HepG2 (cell line): ENCODE measurements around the gene SYNE1. TPM values are rescaled to one million over a fixed set of nuclear protein-coding genes. Genes with fewer than 3 reads are reported as not detected.

Experiments used
- ATAC-seq: fragments of 200-7000 bp; cut with Tn5 transposase; 3 replicates; pipeline ENCODE4 v1.9.1; 2020; ENCODE audit warnings: mild to moderate bottlenecking, moderate library complexity
- BruUV-seq: library from RNA; stranded (reverse); fragments of 400-500 nt; replicated peaks from 2 replicates; lab custom pipeline; 2021; lab: Mats Ljungman, UMichigan
- CTCF ChIA-PET: fragments of 300-600 bp; formaldehyde crosslinking; extraction: SDS; loops from one replicate; lab custom pipeline; 2021; ENCODE audit warnings: low total read pairs, inconsistent platforms, low intra/inter-chr PET ratio; lab: Yijun Ruan, JAX
- POLR2A ChIA-PET: fragments of 350-600 bp; sonication (Branson Sonifier 250); formaldehyde crosslinking; loops from one replicate; lab custom pipeline; 2020; ENCODE audit warnings: antibody characterized with exemption, inconsistent platforms; lab: Yijun Ruan, JAX
- DNase-seq: peaks from one replicate; pipeline ENCODE4 v3.0.0-alpha.2; 2015; ENCODE audit warnings: low spot score
- FAIRE-seq: peaks from 3 replicates; lab custom pipeline; 2011; peaks lifted over from hg19 to GRCh38; lab: Jason Lieb, UNC
- H2AFZ ChIP-seq: one replicate; pipeline ENCODE4 v1.6.1; 2011; ENCODE audit warnings: low read length, inconsistent platforms
- H3K27ac ChIP-seq: fragments of 300-600 bp; 3 replicates; pipeline ENCODE4 v1.8.0; 2011; ENCODE audit warnings: mixed run types, mild to moderate bottlenecking, mixed read lengths, low read length, inconsistent platforms; ENCODE audit not compliant: insufficient read depth; ENCODE audit errors: extremely low read length
- H3K27me3 ChIP-seq, 2 experiments: fragments of 200-600 bp in 1 of 2; 2 replicates in 1 of 2; 3 replicates in 1 of 2; pipeline versions ENCODE4 v1.6.0 to v1.8.0; 2011; ENCODE audit warnings: low read length in 2 of 2, mild to moderate bottlenecking in 2 of 2, moderate library complexity in 2 of 2, inconsistent platforms in 1 of 2; ENCODE audit not compliant: insufficient read depth in 2 of 2, control insufficient read depth in 1 of 2
- H3K36me3 ChIP-seq, 2 experiments: fragments of 200-600 bp in 1 of 2; replicated peaks in 1 of 2; 2 replicates in 1 of 2; 3 replicates in 1 of 2; pipeline versions ENCODE4 v1.5.1 to v1.8.0; 2011; ENCODE audit warnings: low read length in 2 of 2, inconsistent platforms in 1 of 2; ENCODE audit not compliant: insufficient read depth in 2 of 2, control insufficient read depth in 1 of 2
- H3K4me1 ChIP-seq: 2 replicates; pipeline ENCODE4 v1.5.1; 2012; ENCODE audit warnings: low read length, inconsistent platforms; ENCODE audit not compliant: insufficient read depth
- H3K4me2 ChIP-seq: 2 replicates; pipeline ENCODE4 v1.6.0; 2011; ENCODE audit warnings: low read depth, low read length, inconsistent platforms
- H3K4me3 ChIP-seq, 3 experiments: fragments of 200-600 bp in 1 of 3; sonication (generic), shearing (Covaris generic) in 1 of 3; replicated peaks in 1 of 3; 2 replicates each; pipeline ENCODE4 v1.5.1; 2011 to 2016; ENCODE audit warnings: low read length in 3 of 3, inconsistent platforms in 2 of 3, low read depth in 2 of 3, mild to moderate bottlenecking in 2 of 3, control low read depth in 1 of 3, mixed read lengths in 1 of 3; ENCODE audit not compliant: insufficient read depth in 1 of 3
- H3K79me2 ChIP-seq: one replicate; pipeline ENCODE4 v1.6.1; 2011; ENCODE audit warnings: low read length, inconsistent platforms; ENCODE audit not compliant: insufficient read depth
- H3K9ac ChIP-seq: 2 replicates; pipeline ENCODE4 v1.6.0; 2011; ENCODE audit warnings: mild to moderate bottlenecking, low read depth, low read length, inconsistent platforms; ENCODE audit not compliant: insufficient read depth
- H3K9me3 ChIP-seq: 2 replicates; pipeline ENCODE4 v1.5.1; 2012; ENCODE audit warnings: mild to moderate bottlenecking, low read length
- H4K20me1 ChIP-seq: 2 replicates; pipeline ENCODE4 v1.6.0; 2011; ENCODE audit warnings: inconsistent platforms, mild to moderate bottlenecking, low read length, moderate library complexity; ENCODE audit not compliant: insufficient read depth
- ATF7 ChIP-seq, 2 experiments: fragments of 450-650 bp in 1 of 2; sonication (generic) in 1 of 2; formaldehyde crosslinking in 1 of 2; IDR thresholded peaks; 2 replicates each; pipeline versions ENCODE4 v1.4.0 to v1.6.1; 2016 to 2020; ENCODE audit warnings: antibody characterized with exemption in 1 of 2, mild to moderate bottlenecking in 1 of 2, missing genetic modification reagents in 1 of 2
- CCDC6 ChIP-seq: sonication (generic); formaldehyde crosslinking; IDR thresholded peaks from 2 replicates; pipeline ENCODE4 v1.8.1; 2022; ENCODE audit warnings: mild to moderate bottlenecking, missing genetic modification reagents, moderate library complexity
- HNF4A ChIP-seq: sonication (generic); formaldehyde crosslinking; IDR thresholded peaks from 2 replicates; pipeline ENCODE4 v1.4.0; 2020; ENCODE audit warnings: missing genetic modification reagents
- KAT2B ChIP-seq: fragments of 150-350 bp; IDR thresholded peaks from 2 replicates; pipeline ENCODE4 v1.6.1; 2014; ENCODE audit warnings: low read depth, low read length, borderline replicate concordance
- KLF13 ChIP-seq: sonication (generic); formaldehyde crosslinking; IDR thresholded peaks from 2 replicates; pipeline ENCODE4 v1.4.0; 2020; ENCODE audit warnings: mild to moderate bottlenecking, missing genetic modification reagents
- NR2F2 ChIP-seq: IDR thresholded peaks from 2 replicates; pipeline ENCODE4 v1.6.1; 2012; ENCODE audit warnings: low read depth, inconsistent platforms, borderline replicate concordance
- RBM39 ChIP-seq: fragments of 200-400 bp; formaldehyde crosslinking; IDR thresholded peaks from one replicate; pipeline ENCODE4 v1.6.1; 2018; ENCODE audit warnings: antibody characterized with exemption, mild to moderate bottlenecking, low read depth, low read length; ENCODE audit not compliant: poor library complexity, severe bottlenecking
- REXO4 ChIP-seq: sonication (generic); formaldehyde crosslinking; IDR thresholded peaks from 2 replicates; pipeline ENCODE4 v1.8.0; 2022; ENCODE audit warnings: missing genetic modification reagents, mild to moderate bottlenecking, borderline replicate concordance
- SALL2 ChIP-seq: sonication (generic); formaldehyde crosslinking; IDR thresholded peaks from 2 replicates; pipeline ENCODE4 v1.8.1; 2023; ENCODE audit warnings: mild to moderate bottlenecking, missing genetic modification reagents, inconsistent platforms
- SRY ChIP-seq: sonication (generic); formaldehyde crosslinking; IDR thresholded peaks from 2 replicates; pipeline ENCODE4 v1.8.0; 2022; ENCODE audit warnings: mild to moderate bottlenecking, missing genetic modification reagents
- TFDP1 ChIP-seq: IDR thresholded peaks from 2 replicates; pipeline ENCODE4 v1.6.1; 2016; ENCODE audit warnings: missing compliant biosample characterization, missing genetic modification reagents, borderline replicate concordance
- TRIM22 ChIP-seq: fragments of 450-650 bp; IDR thresholded peaks from 2 replicates; pipeline ENCODE4 v1.6.1; 2017
- ZBTB26 ChIP-seq: IDR thresholded peaks from 2 replicates; pipeline ENCODE4 v1.6.1; 2016; ENCODE audit warnings: missing compliant biosample characterization, missing genetic modification reagents, borderline replicate concordance
- ZNF225 ChIP-seq: sonication (generic); formaldehyde crosslinking; IDR thresholded peaks from 2 replicates; pipeline ENCODE4 v1.4.0; 2020; ENCODE audit warnings: mild to moderate bottlenecking, missing genetic modification reagents
- ZNF678 ChIP-seq: sonication (generic); formaldehyde crosslinking; IDR thresholded peaks from 2 replicates; pipeline ENCODE4 v1.4.0; 2020; ENCODE audit warnings: mild to moderate bottlenecking, missing genetic modification reagents
- ZNF761 ChIP-seq: sonication (generic); formaldehyde crosslinking; conservative IDR thresholded peaks from 2 replicates; pipeline ENCODE4 v1.4.0; 2020; ENCODE audit warnings: mild to moderate bottlenecking, missing genetic modification reagents
- WGBS: methylation state at CpG from one replicate; pipeline ENCODE4 v1.1.6; 2017; ENCODE audit warnings: low lambda C conversion rate; 5-methylcytosine and 5-hydroxymethylcytosine counted together
- in situ Hi-C: cut with HindIII; loops from 2 replicates; pipeline ENCODE4 v1.10.0; 2017; ENCODE audit warnings: low pct_unique_long_range_greater_than_20kb; ENCODE audit not compliant: extremely low pct_ligation_motif_present
- intact Hi-C: fragments of 100-400 bp; cut with micrococcal nuclease; formaldehyde crosslinking; loops from one replicate; pipeline ENCODE4 v1.10.0; 2022; ENCODE audit not compliant: unreplicated experiment
- polyA plus RNA-seq, 8 experiments: library from polyadenylated mRNA; depleted of rRNA in 3 of 8; stranded (reverse) in 7 of 8; unstranded in 1 of 8; fragments of >200 nt; fragmentation: Illumina TruSeq in 4 of 8; extraction: Trizol in 4 of 8; gene quantifications; 2 replicates each; pipeline versions ENCODE4 v1.2.1 to v1.2.3, GENCODE V29; 2011 to 2016; ENCODE audit warnings: low read depth in 4 of 8, missing spikeins in 1 of 8, mixed read lengths in 1 of 8; ENCODE audit not compliant: insufficient read depth in 1 of 8
- total RNA-seq, 5 experiments: library from RNA; depleted of rRNA; stranded (reverse); fragments of >200 nt; fragmentation: Illumina TruSeq; extraction: Trizol; gene quantifications; 2 replicates each; pipeline ENCODE4 v1.2.3, GENCODE V29; 2016; ENCODE audit warnings: low read depth in 1 of 5

The SYNE1 gene
- total and polyA plus RNA-seq, 2 of the 13 experiments (the other 11 are each of a cell fraction or from before 2014, with no cell fraction given) = 5.5 to 15.9 TPM

- DNase-seq (no peak), ATAC-seq (no peak), FAIRE-seq (no peak)
- no peak for TF ChIP-seq HNF4A (CRISPR knock-in tag)
- no peak for TF ChIP-seq ZNF678 (CRISPR knock-in tag)
- no peak for TF ChIP-seq ZBTB26
- no peak for TF ChIP-seq ATF7 (IDR thresholded peaks at IDR 0.05)
- TF ChIP-seq ATF7 (CRISPR knock-in tag; IDR thresholded peaks at IDR 0.05) = no peak
- H3K36me3 ChIP-seq = no peaks in the 10 kb centered on the region
- CTCF ChIA-PET = no interaction called here
- no peak overlapping the region for H3K4me3 ChIP-seq
- H3K27me3 ChIP-seq = no peaks in the 10 kb centered on the region
- no peaks in the 10 kb centered on the region for H3K9me3 ChIP-seq
- H3K4me1 ChIP-seq = no peaks in the 10 kb centered on the region
- H4K20me1 ChIP-seq = no peaks in the 10 kb centered on the region
- in situ Hi-C loops = no loop called here
- no peak overlapping the region for H3K4me2 ChIP-seq
- H3K27ac ChIP-seq = no peak overlapping the region
- BruUV-seq = no TSS peak
- POLR2A ChIA-PET = no interaction called here
- H3K9ac ChIP-seq = no peak overlapping the region
- no peak overlapping the region for H2AFZ ChIP-seq
- no peaks in the 10 kb centered on the region for H3K79me2 ChIP-seq
- intact Hi-C loops = no loop called here
These were observed 218.6 kb downstream of the SYNE1 start for GRCh38 chr6:152418551-152418950.

- no peak for DNase-seq
- H3K27ac ChIP-seq = no peak overlapping the region
- H3K36me3 ChIP-seq = no peaks in the 10 kb centered on the region
- H3K4me1 ChIP-seq = no peaks in the 10 kb centered on the region
- H3K79me2 ChIP-seq = no peaks in the 10 kb centered on the region
- H3K9me3 ChIP-seq = no peaks in the 10 kb centered on the region
- ChIA-PET CTCF (no interaction called here), POLR2A (no interaction called here)
- H3K27me3 ChIP-seq = no peaks in the 10 kb centered on the region
- no peak overlapping the region for H3K4me2 ChIP-seq
- H2AFZ ChIP-seq = no peak overlapping the region
- 24% methylated on average over 8 of the region's 8 CpGs for WGBS
- intact Hi-C loops = no loop called here
- H3K9ac ChIP-seq = no peak overlapping the region
- no peak for FAIRE-seq
- H4K20me1 ChIP-seq = no peaks in the 10 kb centered on the region
- no peak for ATAC-seq
- no peak overlapping the region for H3K4me3 ChIP-seq
- BruUV-seq = no TSS peak
- in situ Hi-C loops = no loop called here
- TF ChIP-seq KLF13 (CRISPR knock-in tag) = no peak
- no peak for TF ChIP-seq KAT2B
- no peak for TF ChIP-seq TRIM22
- no peak for TF ChIP-seq CCDC6 (CRISPR knock-in tag)
- no peak for TF ChIP-seq RBM39
- TF ChIP-seq TFDP1 (CRISPR knock-in tag) = no peak
- TF ChIP-seq NR2F2 = no peak
- TF ChIP-seq SRY (CRISPR knock-in tag) = no peak
- TF ChIP-seq REXO4 (CRISPR knock-in tag) = no peak
- TF ChIP-seq ZNF761 (CRISPR knock-in tag) = no peak
- no peak for TF ChIP-seq SALL2 (CRISPR knock-in tag)
- TF ChIP-seq ZNF225 (CRISPR knock-in tag) = no peak
These were observed 220.5 kb downstream of the SYNE1 start for GRCh38 chr6:152416652-152417051.
